HepG2 (cell line): ENCODE data around the gene TBX6. TPM values are rescaled to one million over a fixed set of nuclear protein-coding genes. Genes with fewer than 3 reads are reported as not detected.
A peak's percentile ranks its signal among the peaks of the same experiment; 100 is the strongest.

Source experiments
- ARNTL ChIP-seq: sonication (generic); formaldehyde crosslinking; IDR thresholded peaks from 2 replicates; pipeline ENCODE4 v1.4.0; 2020; ENCODE audit warnings: mild to moderate bottlenecking, missing genetic modification reagents
- BORCS8-MEF2B ChIP-seq: sonication (generic); formaldehyde crosslinking; IDR thresholded peaks from 2 replicates; pipeline ENCODE4 v1.8.0; 2022; ENCODE audit warnings: mild to moderate bottlenecking, missing genetic modification reagents
- CEBPB ChIP-seq: IDR thresholded peaks from 2 replicates; pipeline ENCODE4 v1.6.1; 2011; ENCODE audit warnings: low read depth, low read length, improper control_type of control experiment, borderline replicate concordance
- FOXK1 ChIP-seq: sonication (generic); formaldehyde crosslinking; IDR thresholded peaks from 2 replicates; pipeline ENCODE4 v1.4.0; 2020; ENCODE audit warnings: low read depth, missing genetic modification reagents, borderline replicate concordance
- NAIF1 ChIP-seq: sonication (generic); formaldehyde crosslinking; IDR thresholded peaks from 2 replicates; pipeline ENCODE4 v1.5.0; 2020; ENCODE audit warnings: mild to moderate bottlenecking, missing genetic modification reagents, borderline replicate concordance
- NKX3-1 ChIP-seq: sonication (generic); formaldehyde crosslinking; IDR thresholded peaks from 2 replicates; pipeline ENCODE4 v1.5.0; 2020; ENCODE audit warnings: missing genetic modification reagents
- NR1H2 ChIP-seq: sonication (generic); formaldehyde crosslinking; IDR thresholded peaks from 2 replicates; pipeline ENCODE4 v1.8.1; 2022; ENCODE audit warnings: low read depth, missing genetic modification reagents, borderline replicate concordance
- PHF8 ChIP-seq: sonication (generic); formaldehyde crosslinking; IDR thresholded peaks from 2 replicates; pipeline ENCODE4 v1.5.0; 2020; ENCODE audit warnings: missing genetic modification reagents
- PLRG1 ChIP-seq: fragments of 450-650 bp; conservative IDR thresholded peaks from 2 replicates; pipeline ENCODE4 v1.6.1; 2016
- RAD21 ChIP-seq: fragments of 450-650 bp; formaldehyde crosslinking; IDR thresholded peaks from 2 replicates; pipeline ENCODE4 v1.5.0; 2020; ENCODE audit warnings: mild to moderate bottlenecking
- SALL1 ChIP-seq: sonication (generic); formaldehyde crosslinking; IDR thresholded peaks from 2 replicates; pipeline ENCODE4 v1.8.0; 2022; ENCODE audit warnings: mild to moderate bottlenecking, missing genetic modification reagents
- ZFP36L2 ChIP-seq: sonication (generic); formaldehyde crosslinking; IDR thresholded peaks from 2 replicates; pipeline ENCODE4 v1.4.0; 2020; ENCODE audit warnings: missing genetic modification reagents
- ZKSCAN8 ChIP-seq: IDR thresholded peaks from 2 replicates; pipeline ENCODE4 v1.6.1; 2016; ENCODE audit warnings: borderline replicate concordance, missing genetic modification reagents, missing compliant biosample characterization
- ZMYM3 ChIP-seq: sonication (generic); formaldehyde crosslinking; IDR thresholded peaks from 2 replicates; pipeline ENCODE4 v1.5.1; 2020; ENCODE audit warnings: mild to moderate bottlenecking, missing genetic modification reagents
- ZNF136 ChIP-seq: sonication (generic); formaldehyde crosslinking; IDR thresholded peaks from 2 replicates; pipeline ENCODE4 v1.8.1; 2022; ENCODE audit warnings: low read depth, mild to moderate bottlenecking, moderate library complexity, missing genetic modification reagents
- ZNF160 ChIP-seq: sonication (generic); formaldehyde crosslinking; IDR thresholded peaks from 2 replicates; pipeline ENCODE4 v1.8.0; 2022; ENCODE audit warnings: mild to moderate bottlenecking, inconsistent platforms, missing genetic modification reagents
- ZNF644 ChIP-seq: IDR thresholded peaks from 2 replicates; pipeline ENCODE4 v1.6.1; 2016; ENCODE audit warnings: low read depth
- ZNF883 ChIP-seq: sonication (generic); formaldehyde crosslinking; IDR thresholded peaks from 2 replicates; pipeline ENCODE4 v1.5.1; 2020; ENCODE audit warnings: mild to moderate bottlenecking, missing genetic modification reagents; ENCODE audit errors: not compliant biosample characterization
- polyA plus RNA-seq, 8 experiments: library from polyadenylated mRNA; depleted of rRNA in 3 of 8; stranded (reverse) in 7 of 8; unstranded in 1 of 8; fragments of >200 nt; fragmentation: Illumina TruSeq in 4 of 8; extraction: Trizol in 4 of 8; gene quantifications; 2 replicates each; pipeline versions ENCODE4 v1.2.1 to v1.2.3, GENCODE V29; 2011 to 2016; ENCODE audit warnings: low read depth in 4 of 8, missing spikeins in 1 of 8, mixed read lengths in 1 of 8; ENCODE audit not compliant: insufficient read depth in 1 of 8
- total RNA-seq, 5 experiments: library from RNA; depleted of rRNA; stranded (reverse); fragments of >200 nt; fragmentation: Illumina TruSeq; extraction: Trizol; gene quantifications; 2 replicates each; pipeline ENCODE4 v1.2.3, GENCODE V29; 2016; ENCODE audit warnings: low read depth in 1 of 5
- TF ChIP-seq, protein P1 (sequence below): sonication (generic); formaldehyde crosslinking; IDR thresholded peaks from one replicate; pipeline ENCODE4 v1.5.1; 2020; ENCODE audit warnings: mild to moderate bottlenecking, missing genetic modification reagents; ENCODE audit errors: not compliant biosample characterization
- TF ChIP-seq, protein P2 (sequence below): IDR thresholded peaks from 2 replicates; pipeline ENCODE4 v1.6.1; 2016; ENCODE audit warnings: control low read depth

The TBX6 gene
- total and polyA plus RNA-seq, 2 of the 13 experiments (the other 11 are each of a cell fraction or from before 2014, with no cell fraction given), result 0.24 to 0.42 TPM

DNA sequence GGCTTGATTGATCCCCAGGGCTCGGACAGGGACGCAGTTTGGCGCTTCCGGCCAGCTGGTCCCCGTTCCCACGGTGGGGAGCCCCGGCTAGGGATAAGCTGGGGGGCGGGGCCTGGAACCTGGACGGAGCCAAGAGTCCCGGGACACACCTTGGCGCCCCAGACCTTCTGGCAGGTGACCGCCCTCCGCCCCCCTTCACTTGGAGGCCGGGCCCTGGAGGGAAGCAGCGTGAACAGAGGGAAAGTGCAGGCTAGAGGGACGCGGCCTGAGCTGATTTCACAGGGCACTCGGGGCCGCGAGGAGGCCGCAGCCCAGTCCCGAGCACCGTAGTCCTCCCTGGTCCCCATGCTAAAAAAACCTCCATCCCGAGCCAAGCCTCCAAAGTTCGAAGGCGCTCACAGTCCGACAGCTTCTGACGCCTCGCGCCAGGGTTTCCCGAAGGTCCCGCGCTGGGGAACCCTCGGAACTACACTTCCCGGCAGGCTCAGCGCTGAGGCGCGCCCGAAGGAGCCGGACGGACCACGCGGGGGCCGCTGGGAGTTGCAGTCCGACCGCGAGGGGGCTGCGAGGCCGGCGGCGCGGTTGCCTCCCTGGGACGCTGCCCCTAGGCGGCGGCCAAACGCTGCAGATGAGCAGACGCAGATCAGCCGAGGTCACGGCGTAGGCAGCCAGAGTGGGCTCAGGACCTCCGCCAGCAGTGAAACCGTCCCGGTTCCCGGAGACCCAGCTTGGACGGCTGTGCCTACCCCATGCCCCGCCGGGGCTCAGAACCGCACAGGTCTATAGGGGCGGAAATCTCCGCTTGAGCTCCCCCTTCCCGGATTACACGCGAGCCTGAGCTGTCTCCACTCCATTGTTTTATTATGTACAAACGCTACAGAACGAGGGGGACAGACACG, at the start of gene TBX6 (continued):
- TF ChIP-seq FOXK1 (peak; percentile 73; the same call in 1 of the 2 replicates), PLRG1 (no peak), BORCS8-MEF2B (CRISPR knock-in tag) (no peak), ARNTL (CRISPR knock-in tag) (no peak; the same call in 1 of the 2 replicates), CEBPB (no peak), ZNF883 (CRISPR knock-in tag) (peak; percentile 87), NR1H2 (CRISPR knock-in tag) (no peak), RAD21 (peak; percentile 95), ZNF644 (no peak), ZNF136 (CRISPR knock-in tag) (peak; percentile 37; the same call in 1 of the 2 replicates), ZMYM3 (CRISPR knock-in tag) (no peak; the same call in 1 of the 2 replicates), PHF8 (CRISPR knock-in tag) (peak; percentile 76), ZNF160 (CRISPR knock-in tag) (no peak; the same call in 1 of the 2 replicates), NAIF1 (CRISPR knock-in tag) (no peak), ZFP36L2 (CRISPR knock-in tag) (no peak), ZKSCAN8 (peak; percentile 80; the same call in 1 of the 2 replicates), NKX3-1 (CRISPR knock-in tag) (peak; percentile 85; the same call in 1 of the 2 replicates), SALL1 (CRISPR knock-in tag) (no peak)
- TF ChIP-seq, protein P1, sequence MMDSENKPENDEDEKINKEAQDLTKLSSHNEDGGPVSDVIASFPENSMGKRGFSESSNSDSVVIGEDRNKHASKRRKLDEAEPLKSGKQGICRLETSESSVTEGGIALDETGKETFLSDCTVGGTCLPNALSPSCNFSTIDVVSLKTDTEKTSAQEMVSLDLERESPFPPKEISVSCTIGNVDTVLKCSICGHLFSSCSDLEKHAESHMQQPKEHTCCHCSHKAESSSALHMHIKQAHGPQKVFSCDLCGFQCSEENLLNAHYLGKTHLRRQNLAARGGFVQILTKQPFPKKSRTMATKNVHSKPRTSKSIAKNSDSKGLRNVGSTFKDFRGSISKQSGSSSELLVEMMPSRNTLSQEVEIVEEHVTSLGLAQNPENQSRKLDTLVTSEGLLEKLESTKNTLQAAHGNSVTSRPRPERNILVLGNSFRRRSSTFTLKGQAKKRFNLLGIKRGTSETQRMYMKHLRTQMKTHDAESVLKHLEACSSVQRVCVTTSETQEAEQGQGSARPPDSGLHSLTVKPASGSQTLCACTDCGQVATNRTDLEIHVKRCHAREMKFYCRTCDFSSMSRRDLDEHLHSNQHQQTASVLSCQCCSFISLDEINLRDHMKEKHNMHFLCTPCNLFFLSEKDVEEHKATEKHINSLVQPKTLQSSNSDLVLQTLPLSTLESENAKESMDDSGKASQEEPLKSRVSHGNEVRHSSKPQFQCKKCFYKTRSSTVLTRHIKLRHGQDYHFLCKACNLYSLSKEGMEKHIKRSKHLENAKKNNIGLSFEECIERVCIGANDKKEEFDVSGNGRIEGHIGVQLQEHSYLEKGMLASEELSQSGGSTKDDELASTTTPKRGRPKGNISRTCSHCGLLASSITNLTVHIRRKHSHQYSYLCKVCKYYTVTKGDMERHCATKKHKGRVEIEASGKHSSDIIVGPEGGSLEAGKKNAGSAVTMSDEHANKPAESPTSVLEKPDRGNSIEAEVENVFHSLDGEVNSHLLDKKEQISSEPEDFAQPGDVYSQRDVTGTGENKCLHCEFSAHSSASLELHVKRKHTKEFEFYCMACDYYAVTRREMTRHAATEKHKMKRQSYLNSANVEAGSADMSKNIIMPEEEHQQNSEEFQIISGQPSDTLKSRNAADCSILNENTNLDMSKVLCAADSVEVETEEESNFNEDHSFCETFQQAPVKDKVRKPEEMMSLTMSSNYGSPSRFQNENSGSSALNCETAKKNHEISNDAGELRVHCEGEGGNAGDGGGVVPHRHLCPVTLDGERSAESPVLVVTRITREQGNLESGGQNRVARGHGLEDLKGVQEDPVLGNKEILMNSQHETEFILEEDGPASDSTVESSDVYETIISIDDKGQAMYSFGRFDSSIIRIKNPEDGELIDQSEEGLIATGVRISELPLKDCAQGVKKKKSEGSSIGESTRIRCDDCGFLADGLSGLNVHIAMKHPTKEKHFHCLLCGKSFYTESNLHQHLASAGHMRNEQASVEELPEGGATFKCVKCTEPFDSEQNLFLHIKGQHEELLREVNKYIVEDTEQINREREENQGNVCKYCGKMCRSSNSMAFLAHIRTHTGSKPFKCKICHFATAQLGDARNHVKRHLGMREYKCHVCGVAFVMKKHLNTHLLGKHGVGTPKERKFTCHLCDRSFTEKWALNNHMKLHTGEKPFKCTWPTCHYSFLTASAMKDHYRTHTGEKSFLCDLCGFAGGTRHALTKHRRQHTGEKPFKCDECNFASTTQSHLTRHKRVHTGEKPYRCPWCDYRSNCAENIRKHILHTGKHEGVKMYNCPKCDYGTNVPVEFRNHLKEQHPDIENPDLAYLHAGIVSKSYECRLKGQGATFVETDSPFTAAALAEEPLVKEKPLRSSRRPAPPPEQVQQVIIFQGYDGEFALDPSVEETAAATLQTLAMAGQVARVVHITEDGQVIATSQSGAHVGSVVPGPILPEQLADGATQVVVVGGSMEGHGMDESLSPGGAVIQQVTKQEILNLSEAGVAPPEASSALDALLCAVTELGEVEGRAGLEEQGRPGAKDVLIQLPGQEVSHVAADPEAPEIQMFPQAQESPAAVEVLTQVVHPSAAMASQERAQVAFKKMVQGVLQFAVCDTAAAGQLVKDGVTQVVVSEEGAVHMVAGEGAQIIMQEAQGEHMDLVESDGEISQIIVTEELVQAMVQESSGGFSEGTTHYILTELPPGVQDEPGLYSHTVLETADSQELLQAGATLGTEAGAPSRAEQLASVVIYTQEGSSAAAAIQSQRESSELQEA, result peak; percentile 34
- TF ChIP-seq, protein P2, sequence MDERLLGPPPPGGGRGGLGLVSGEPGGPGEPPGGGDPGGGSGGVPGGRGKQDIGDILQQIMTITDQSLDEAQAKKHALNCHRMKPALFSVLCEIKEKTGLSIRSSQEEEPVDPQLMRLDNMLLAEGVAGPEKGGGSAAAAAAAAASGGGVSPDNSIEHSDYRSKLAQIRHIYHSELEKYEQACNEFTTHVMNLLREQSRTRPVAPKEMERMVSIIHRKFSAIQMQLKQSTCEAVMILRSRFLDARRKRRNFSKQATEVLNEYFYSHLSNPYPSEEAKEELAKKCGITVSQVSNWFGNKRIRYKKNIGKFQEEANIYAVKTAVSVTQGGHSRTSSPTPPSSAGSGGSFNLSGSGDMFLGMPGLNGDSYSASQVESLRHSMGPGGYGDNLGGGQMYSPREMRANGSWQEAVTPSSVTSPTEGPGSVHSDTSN (CRISPR knock-in tag), result no peak
